Glomerular endothelial cell (primary cell): ENCODE measurements around the gene HEYL. TPM values are rescaled to one million over a fixed set of nuclear protein-coding genes. Genes with fewer than 3 reads are reported as not detected.

Experiments
- DNase-seq: peaks from one replicate; pipeline ENCODE4 v3.0.0-alpha.2; 2011; ENCODE audit warnings: low read depth, low spot score; ENCODE audit errors: extremely low read depth
- total RNA-seq: library from RNA; depleted of rRNA; stranded (reverse); fragments of >200 nt; gene quantifications from 2 replicates; pipeline ENCODE4 v1.2.3, GENCODE V29; 2015

The HEYL gene
- total RNA-seq = 0.44 and 0.82 TPM in 2 replicates

GRCh38 chr1:39639305-39640130 is at the start of gene HEYL:
Gene HEYL, minus strand, starts transcription at chr1:39639643. Its CDS starts 18 bp downstream, at chr1:39639625.
- no peak for DNase-seq

- DNase-seq = no peak
These were observed 49.8 kb upstream of the HEYL start for GRCh38 chr1:39689214-39689613.

DNA sequence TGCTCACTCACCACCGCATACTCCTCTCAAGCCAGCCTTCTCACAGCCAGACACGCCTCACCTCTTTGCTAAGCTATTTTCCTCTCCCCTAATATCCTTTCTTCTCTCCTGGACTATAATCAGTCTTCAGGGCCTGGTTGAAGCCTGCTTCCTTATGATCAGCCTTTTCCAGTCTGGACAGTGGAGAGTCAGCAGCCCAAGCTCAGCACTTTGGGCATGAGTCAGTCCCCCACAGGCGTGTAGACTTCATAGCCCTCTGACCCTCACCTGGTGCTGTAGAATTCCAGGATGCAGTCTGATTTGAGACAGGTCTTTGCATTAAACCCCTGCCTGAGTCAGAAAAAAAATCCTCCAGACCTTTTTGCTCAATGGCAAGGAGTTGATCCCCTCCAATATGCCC is 49.3 kb upstream of the HEYL start:
- no peak for DNase-seq

DNA sequence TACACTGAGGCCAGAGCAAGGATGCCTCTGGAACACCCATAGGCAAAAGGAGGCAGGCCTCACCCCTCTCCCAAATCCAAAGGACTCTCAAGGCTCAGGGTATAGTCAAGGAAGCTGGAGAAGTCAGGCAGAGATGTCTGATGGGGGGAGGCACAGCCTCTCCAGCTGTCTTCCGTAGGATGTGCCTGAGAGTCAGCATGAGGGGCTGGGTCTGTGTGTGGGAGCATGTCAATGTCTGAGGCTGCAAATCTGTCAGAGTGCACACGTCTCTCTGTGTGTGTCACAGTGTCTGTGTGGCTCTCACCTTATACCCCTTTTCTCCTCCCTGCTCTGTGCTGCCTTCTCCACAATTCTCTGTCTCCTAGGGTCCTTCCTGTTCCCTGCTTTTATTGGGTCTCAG is 47.8 kb upstream of the HEYL start:
- DNase-seq = no peak

DNA sequence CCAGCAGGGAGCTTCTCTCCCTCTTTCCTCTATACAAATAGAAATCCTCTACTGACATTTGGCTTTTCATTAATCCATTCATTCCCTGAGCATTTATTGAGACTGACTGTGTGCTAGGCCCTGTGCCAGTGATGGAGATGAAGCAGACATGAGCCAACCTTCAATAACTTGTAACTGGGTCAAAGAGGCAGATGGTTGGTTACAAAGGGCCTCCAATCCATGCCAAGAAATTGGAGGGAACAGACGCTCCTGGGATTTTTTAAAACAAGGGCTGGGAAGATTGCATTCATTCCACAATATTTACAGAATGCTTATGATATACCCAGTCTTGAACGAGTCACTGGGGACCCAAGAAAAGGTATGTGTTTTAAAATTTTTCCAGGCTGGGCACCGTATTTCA is 45.6 kb upstream of the HEYL start:
- no peak for DNase-seq

- DNase-seq = no peak
These were observed 44.8 kb upstream of the HEYL start for GRCh38 chr1:39684313-39684664.

DNA sequence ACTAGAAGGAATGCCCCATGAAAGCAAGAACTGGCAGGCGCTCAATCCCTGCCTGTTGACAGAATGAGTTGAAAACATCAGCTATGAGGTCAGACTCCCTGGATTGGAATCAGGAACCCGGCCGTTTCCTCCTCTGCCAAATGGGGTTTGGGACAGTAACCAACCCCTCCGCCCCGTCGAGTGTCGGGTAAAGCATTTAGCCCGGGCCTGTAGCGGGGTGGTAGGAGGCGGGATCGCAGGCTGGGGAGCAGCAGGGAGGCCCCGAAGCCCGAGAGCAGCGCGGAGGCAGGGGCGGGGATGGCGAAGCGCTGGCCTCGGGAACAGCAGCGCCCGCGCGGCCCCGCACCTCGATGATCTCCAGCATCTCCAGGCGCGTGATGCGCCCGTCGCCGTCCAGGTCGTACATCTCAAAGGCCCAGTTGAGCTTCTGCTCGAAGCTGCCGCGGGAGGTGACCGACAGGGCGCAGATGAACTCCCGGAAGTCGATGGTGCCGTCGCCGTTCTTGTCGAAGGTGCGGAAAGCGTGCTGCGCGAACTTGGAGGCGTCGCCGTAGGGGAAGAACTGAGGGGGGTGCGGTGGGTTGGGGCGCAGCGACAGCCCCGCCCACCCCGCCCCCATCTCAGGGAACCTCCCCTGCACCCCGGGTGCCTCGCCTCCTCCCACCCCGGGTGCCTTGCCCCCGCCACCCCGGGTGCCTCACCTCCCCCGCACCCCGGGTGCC is 44.3 kb upstream of the HEYL start:
- no peak for DNase-seq

DNA sequence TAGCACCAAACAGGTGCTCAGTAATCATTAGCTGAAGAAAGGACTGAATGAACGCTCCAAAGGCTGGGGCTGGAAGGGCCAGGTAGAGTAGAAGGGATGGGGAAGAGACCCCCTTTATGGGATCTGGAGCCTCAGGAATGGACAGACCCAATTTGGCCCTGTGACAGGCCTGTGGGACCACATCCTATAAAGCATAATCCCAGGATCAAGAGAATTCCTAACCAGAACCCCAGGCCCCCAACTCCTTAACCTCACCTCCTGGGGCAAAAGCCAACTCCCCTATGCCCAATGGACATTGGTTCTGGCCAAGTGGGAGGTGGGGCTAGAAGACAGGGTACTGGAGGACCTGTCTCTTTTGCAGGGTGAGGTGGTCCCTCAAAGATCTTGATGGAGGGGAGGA is 42.6 kb upstream of the HEYL start:
- no peak for DNase-seq

GRCh38 chr1:39681294-39681693 is 41.9 kb upstream of the HEYL start:
- DNase-seq = no peak

GRCh38 chr1:39680751-39681150 is 41.3 kb upstream of the HEYL start:
- DNase-seq = no peak

GRCh38 chr1:39679821-39680220 is 40.4 kb upstream of the HEYL start:
- no peak for DNase-seq

DNA sequence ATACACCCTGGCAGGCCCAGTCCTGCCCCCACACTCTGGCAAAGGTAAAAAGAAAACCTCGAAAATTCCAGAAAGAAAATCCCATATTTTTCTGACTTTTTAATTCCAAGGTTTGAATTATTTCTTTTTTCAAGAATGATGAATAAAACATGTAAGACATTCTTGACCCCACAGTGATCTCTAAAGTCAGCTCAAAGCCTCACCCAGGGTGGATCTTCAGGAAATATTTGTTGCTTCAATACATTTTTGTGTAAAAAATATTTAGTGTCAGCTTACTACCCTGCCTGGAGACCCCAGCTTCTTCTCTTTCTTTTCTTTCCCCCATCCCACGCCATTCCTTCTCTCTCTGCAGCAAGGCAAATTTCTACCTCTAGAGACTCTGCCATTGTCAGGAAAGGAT is 39.4 kb upstream of the HEYL start:
- no peak for DNase-seq

DNA sequence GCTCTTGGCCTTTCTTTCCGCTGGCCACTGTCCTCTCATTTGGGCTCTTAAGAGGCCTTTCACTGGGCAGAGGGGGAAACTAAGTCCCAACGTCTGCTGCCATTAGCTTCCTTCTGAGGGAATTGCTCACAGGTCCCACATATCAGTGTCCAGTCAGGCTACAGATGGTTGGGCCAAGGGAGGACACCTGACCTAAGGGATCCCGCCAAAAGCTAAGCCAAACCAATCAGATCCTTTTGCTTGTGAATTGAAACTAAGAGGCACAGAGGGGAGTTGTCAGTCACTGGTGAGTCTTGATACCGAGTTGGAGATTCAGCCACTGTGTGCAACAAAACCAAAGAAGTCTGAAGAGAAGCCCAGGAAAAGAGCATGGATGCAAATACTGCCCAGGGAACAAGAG is 38.2 kb upstream of the HEYL start:
- no peak for DNase-seq

DNA sequence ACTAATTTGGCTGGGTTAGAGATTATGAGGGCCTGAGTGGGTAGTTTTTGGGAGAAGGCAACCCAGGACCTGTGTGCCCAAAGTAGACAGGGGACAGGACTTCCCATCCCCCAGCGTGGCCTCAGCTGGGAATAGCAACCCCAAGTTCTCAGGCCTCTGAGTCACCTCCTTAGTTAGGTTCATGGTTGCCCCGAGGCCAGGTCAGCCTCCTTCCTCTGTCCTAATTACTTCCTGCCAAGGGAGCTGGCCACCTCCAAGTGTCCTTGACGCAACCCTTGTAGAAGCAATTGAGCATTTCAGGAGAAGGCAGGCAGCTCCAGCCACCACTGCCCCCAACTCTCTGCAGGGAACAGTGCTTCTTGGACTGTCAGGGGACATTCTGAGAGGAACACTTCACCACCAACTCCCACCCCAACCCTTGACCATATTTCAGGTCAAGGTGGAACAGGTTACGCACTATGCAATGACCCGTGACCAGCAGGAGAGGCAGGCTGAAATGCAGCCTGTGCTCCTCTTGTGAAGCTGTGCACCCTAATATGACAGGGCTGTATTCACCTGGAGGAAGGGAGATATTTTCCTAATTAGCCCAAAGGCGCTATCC is 37.6 kb upstream of the HEYL start:
- no peak for DNase-seq

DNA sequence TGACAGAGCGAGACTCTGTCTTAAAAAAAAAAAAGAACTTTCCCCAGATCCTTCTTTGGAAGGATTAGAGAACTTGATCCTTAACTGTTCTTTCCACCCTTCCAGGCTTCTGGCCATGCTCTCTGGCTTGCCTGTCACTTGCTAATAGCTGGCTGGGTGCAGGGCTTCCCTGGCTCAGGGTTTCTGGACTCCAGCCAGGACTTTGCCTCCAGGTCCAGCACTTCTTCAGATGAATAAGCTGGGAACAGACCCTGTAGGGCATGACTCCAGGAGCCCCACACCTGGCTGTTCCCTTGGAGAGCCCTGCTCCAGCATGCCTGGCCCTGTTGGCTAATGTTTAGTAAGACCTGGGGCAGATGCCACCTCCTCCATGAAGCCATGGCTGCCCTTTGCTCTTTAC is 35.8 kb upstream of the HEYL start:
- no peak for DNase-seq

DNA sequence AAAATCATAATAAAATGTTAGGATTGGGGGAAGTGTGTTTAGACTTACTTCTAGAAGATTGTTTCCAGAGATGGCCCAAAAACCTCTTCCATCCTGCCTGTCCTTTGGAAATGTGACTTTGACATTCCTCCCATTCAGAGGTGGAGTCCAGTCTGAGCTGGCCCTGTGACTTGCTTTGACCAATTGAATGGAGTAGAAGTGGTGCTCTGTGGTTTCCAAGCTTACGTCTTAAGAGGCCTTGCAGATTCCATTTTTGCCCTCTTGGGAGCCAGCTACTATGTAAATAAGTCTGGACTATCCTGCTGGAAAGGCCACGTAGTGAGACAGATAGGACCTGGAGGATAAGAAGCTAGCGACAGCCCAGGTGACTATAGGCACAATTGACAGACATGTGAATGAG is 33.8 kb upstream of the HEYL start:
- DNase-seq = no peak

GRCh38 chr1:39672551-39672947 is 33.1 kb upstream of the HEYL start:
- DNase-seq = no peak

DNA sequence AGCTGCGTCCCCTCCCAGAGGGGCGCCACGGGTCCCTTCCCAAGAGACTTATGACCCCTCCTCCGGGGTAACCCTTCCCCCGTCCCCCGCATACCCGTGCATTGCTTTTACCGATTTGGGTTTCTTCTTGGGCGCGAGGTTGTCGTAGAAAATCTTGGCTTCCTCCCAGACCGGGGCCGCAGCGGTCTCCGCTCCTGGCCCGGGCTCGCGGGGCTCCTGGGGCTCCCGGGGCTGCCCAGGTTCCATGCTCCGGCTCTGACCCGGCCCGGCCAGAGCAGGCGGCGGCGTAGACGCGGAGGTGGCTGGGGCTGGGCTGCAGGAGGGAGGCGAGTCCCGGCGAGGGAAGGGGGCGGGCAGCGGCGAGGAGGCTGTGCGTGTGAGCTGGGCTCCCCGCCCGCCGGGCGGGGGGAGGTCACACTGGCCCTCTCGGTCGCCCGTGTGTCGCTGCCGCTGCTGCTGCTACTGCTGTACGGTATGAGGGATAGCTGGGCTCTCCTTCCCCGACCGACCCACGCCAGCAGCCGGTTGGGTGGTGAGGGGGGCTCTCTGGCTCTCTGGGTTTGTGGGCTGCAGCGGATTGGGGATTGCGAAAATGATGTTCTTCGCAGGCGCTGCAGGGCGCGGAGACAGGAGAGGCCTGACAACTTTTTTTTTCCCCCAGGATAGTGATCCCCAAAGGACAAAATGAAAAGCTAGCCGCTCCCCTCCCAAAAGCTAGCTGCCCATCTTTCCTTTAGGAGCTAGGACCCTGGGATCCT is 32.5 kb upstream of the HEYL start, which contains the start of gene NT5C1A:
NT5C1A (minus strand) TSS at position 315 of the 758 bp plus-strand sequence; CDS start at position 246, 69 bp downstream.
- DNase-seq = no peak

GRCh38 chr1:39671433-39671792 is 32.0 kb upstream of the HEYL start:
- no peak for DNase-seq

DNA sequence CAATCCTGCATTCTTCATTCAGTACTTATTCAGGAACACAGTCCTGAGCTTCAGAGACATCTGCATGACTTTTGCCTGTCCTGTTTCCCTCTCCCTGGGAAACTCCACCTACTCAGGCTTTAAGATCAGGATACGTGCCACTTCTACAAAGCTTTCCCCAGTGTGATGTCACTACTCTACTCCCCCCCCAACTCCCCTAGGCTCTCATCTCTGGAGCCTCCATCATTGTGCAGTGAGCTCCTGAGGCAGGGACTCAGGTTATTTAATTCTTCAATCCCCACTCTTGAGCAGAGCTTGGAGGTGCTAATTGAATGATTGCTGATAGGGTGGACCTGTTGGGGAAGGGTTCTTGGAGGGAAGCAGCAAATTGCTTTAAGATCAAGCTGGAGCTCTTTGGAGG is 31.2 kb upstream of the HEYL start:
- no peak for DNase-seq

DNA sequence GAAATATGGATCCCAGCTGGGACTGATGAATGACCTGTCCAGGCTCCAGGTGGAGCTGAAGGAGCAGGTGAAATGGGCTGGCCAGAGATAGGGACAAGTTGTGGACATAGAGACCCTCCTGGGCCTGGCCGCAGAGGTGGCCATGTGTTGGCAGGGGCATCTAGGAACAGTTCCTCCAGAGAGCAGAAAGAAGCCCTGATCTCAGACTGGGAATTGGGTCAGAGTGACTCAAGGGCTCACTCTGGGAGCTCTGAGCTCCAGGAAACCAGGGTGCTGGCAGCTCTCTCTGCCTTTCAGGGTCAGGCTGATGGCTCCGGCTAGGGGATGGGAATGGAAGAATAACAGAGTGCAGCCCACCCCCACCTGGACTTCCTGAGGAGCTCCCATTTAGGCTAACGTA is 29.5 kb upstream of the HEYL start:
- DNase-seq = no peak
